ENCODE data around the gene MYO5B. TPM values are rescaled to one million over a fixed set of nuclear protein-coding genes. Genes with fewer than 3 reads are reported as not detected.

Gene MYO5B
- polyA plus RNA-seq, 2 of the 4 experiments (the other 2 are of a cell fraction) = 6.4 to 18.4 TPM

GRCh38 chr18:50115095-50115494 lies 79.9 kb downstream of the MYO5B start:
- Histone ChIP-seq H3K4me3 (no peak overlapping the region), H3K4me2 (no peak overlapping the region), H3K4me1 (no peaks in the 10 kb centered on the region), H3K9me3 (no peaks in the 10 kb centered on the region), H3K27ac (no peak overlapping the region)
- CTCF ChIA-PET = interaction anchor here (1.1 kb wide), 1 partner anchor 10 kb away, joined by 3 read pairs; no protein-coding TSS in a partner anchor
- 13% methylated on average over 2 of the region's 2 CpGs for WGBS (ENCODE audit: missing lambda C conversion rate)
- ATAC-seq (no peak), FAIRE-seq (no peak), DNase-seq (ENCODE audit: low read depth in 1 of 2, low spot score in 1 of 2) (no peak)
- TF ChIP-seq USF2 (IDR thresholded peaks at IDR 0.05) (no peak), SMC3 (IDR thresholded peaks at IDR 0.05) (no peak), NFE2L2 (conservative IDR thresholded peaks at IDR 0.05; ENCODE audit: low read length) (no peak), RFX5 (IDR thresholded peaks at IDR 0.05) (no peak)
- POLR2A ChIA-PET = no interaction called here

GRCh38 chr18:50114448-50114847 lies 80.5 kb downstream of the MYO5B start:
- 53% methylated on average over 6 of the region's 6 CpGs for whole genome bisulfite sequencing (ENCODE audit: missing lambda C conversion rate)
- no peak for DNase-seq (ENCODE audit: low read depth in 1 of 2, low spot score in 1 of 2)
- H3K4me2 ChIP-seq = no peak overlapping the region
- TF ChIP-seq ELK1 (IDR thresholded peaks at IDR 0.05; ENCODE audit: low read depth, low read length) (no peak), REST (IDR thresholded peaks at IDR 0.05) (no peak), NR3C1 (IDR thresholded peaks at IDR 0.05) (no peak), RARB (CRISPR knock-in tag; IDR thresholded peaks at IDR 0.05) (no peak), MAX (IDR thresholded peaks at IDR 0.05) (no peak), JUNB (IDR thresholded peaks at IDR 0.05) (no peak), EP300 (IDR thresholded peaks at IDR 0.05) (no peak)
- ChIA-PET POLR2A (no interaction called here), CTCF (interaction anchor here (1.1 kb wide), 1 partner anchor 11 kb away, joined by 3 read pairs; no protein-coding TSS in a partner anchor)
- no peak for ATAC-seq
- no peaks in the 10 kb centered on the region for H3K4me1 ChIP-seq
- no peak overlapping the region for H3K27ac ChIP-seq
- no peak overlapping the region for H3K4me3 ChIP-seq
- no peaks in the 10 kb centered on the region for H3K9me3 ChIP-seq
- no peak for FAIRE-seq

- Histone ChIP-seq H3K4me3 (no peak overlapping the region), H3K9me3 (no peaks in the 10 kb centered on the region), H3K4me1 (no peaks in the 10 kb centered on the region), H3K27ac (no peak overlapping the region), H3K4me2 (no peak overlapping the region)
- CTCF ChIA-PET = no interaction called here
- POLR2A ChIA-PET = no interaction called here
- FAIRE-seq (no peak), DNase-seq (ENCODE audit: low read depth in 1 of 2, low spot score in 1 of 2) (no peak), ATAC-seq (no peak)
- TF ChIP-seq KDM1A (IDR thresholded peaks at IDR 0.05; ENCODE audit: low read depth) (no peak), RFX5 (IDR thresholded peaks at IDR 0.05) (no peak), EP300 (IDR thresholded peaks at IDR 0.05) (no peak), NR3C1 (IDR thresholded peaks at IDR 0.05) (no peak), ELK1 (IDR thresholded peaks at IDR 0.05; ENCODE audit: low read depth, low read length) (no peak), NPAS2 (CRISPR knock-in tag; IDR thresholded peaks at IDR 0.05; ENCODE audit: borderline replicate concordance) (no peak), JUN (IDR thresholded peaks at IDR 0.05) (no peak), SREBF2 (IDR thresholded peaks at IDR 0.05) (no peak), TP53 (CRISPR knock-in tag; IDR thresholded peaks at IDR 0.05) (no peak), HES2 (IDR thresholded peaks at IDR 0.05) (no peak), HOXB13 (CRISPR knock-in tag; IDR thresholded peaks at IDR 0.05; ENCODE audit: low read depth) (no peak), EHF (CRISPR knock-in tag; IDR thresholded peaks at IDR 0.05) (no peak), HEYL (CRISPR knock-in tag; IDR thresholded peaks at IDR 0.05) (no peak), PBX3 (IDR thresholded peaks at IDR 0.05) (no peak), ZNF302 (CRISPR knock-in tag; IDR thresholded peaks at IDR 0.05) (no peak), BCL3 (IDR thresholded peaks at IDR 0.05) (no peak), CBX8 (IDR thresholded peaks at IDR 0.05) (no peak)
- WGBS (ENCODE audit: missing lambda C conversion rate) = 5% methylated on average over 2 of the region's 2 CpGs
Measured at GRCh38 chr18:50113726-50114125, 81.2 kb downstream of the MYO5B start.

All from A549 (cell line).